T-helper 9 cell (primary cell): ENCODE results near the gene TEAD4.
A peak's percentile ranks its signal among the peaks of the same experiment; 100 is the strongest.

Experiments used
- DNase-seq: peaks from one replicate; pipeline ENCODE4 v3.0.0-alpha.2; 2020
- total RNA-seq, 2 donors: gene quantifications; one replicate each; lab custom pipeline; 2026; lab: John Stamatoyannopoulos, UW

The TEAD4 gene
- 0 reads per million in 2 donors for total RNA-seq

- no peak for DNase-seq
These were observed at the start of gene TEAD4 for GRCh38 chr12:2959192-2959504. Gene TEAD4, plus strand, starts transcription at chr12:2959397.

DNA sequence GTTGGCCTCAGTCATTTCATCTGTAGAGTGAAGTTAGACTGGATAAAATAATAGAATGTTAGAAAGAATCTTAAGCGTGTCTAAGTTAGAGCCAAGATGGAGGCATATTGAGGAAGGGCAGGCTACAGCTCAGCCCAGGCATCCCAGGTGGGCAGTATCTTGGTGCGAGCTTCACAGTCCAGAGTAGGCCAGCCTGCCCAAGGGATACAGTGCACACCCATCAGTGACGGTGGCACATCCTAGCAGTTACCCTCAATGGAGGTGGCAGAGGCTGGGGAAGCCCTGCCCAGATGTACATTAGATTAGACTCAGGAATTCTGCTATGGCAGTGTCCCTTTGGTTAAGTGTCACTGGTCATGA, 47.0 kb upstream of the TEAD4 start:
- no peak for DNase-seq

GRCh38 chr12:2919249-2919648, 39.9 kb upstream of the TEAD4 start:
- DNase-seq: no peak

GRCh38 chr12:2922329-2922728, 36.9 kb upstream of the TEAD4 start:
- no peak for DNase-seq

- DNase-seq: no peak
These were observed 36.1 kb upstream of the TEAD4 start for GRCh38 chr12:2923057-2923456.

DNA sequence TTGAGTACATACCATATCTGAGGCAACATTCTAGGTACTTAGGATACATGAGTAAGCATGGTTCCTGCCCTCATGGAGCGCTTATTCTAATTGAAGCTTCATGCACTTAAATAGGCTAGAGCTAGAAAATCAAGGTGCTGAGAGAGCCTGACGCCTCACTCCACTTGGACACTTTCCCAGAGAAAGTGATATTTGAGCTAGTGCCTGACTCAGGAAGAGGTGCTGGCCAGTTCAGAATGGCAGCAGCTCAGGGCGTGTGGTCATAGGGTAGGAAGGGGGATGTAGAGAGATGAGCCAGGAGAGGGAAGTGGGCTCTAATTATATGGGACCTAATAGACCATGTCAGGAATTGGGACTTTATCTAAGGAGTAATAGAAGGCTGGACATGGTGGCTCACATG, 35.2 kb upstream of the TEAD4 start:
- DNase-seq: no peak

DNA sequence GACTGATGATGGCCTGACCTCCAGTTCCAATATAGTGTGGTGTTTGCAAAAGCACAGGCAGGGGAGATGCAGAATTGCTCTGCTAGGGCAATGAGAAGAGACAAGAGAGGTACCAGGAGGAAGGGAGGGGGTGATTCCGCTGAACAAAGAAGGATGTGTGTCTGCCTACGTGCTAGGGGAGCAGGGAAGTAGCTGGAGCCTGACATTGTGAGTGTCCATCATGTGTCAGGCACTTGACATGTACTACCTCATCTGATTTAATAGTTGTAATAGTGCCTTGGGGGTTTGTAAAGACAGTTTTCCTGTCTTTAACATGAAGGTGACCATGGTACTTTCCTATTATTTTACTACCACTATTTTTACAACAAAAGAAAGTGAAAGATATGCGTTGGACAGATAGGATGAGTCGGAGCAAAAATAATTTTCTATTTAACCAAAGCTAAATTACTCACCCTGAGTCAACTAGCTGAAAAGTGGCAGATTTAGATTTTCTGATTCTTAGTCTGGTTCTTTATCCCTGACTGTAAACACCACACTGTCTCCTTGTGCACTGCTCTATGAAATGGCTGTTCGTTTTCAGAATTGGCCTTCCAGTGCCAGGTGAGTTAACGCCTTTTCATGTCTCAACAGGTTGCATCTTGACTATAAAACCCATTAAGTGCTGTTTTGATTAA, 33.7 kb upstream of the TEAD4 start:
- no peak for DNase-seq

GRCh38 chr12:2930865-2931264, 28.3 kb upstream of the TEAD4 start:
- no peak for DNase-seq

GRCh38 chr12:2933586-2933985, 25.6 kb upstream of the TEAD4 start:
- no peak for DNase-seq

DNA sequence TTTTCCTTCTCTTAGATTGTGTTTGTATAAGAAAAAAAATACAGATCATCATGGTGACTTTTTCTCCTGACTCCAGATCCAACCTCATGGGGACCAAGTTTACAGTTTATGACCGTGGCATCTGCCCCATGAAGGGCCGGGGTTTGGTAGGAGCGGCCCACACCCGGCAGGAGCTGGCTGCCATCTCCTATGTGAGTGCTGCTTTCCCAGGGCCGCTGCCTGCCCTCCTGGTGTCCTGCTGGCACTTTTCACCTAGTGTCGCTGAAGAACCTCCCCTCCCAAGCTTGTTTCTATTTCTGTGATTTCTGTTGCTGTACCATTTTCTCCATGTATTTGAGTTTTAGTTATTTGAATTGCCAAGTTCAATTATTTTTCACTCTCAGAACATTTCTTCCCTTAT, 24.8 kb upstream of the TEAD4 start:
- no peak for DNase-seq

- no peak for DNase-seq
These were observed 22.9 kb upstream of the TEAD4 start for GRCh38 chr12:2936301-2936700.

- no peak for DNase-seq
These were observed 21.7 kb upstream of the TEAD4 start for GRCh38 chr12:2937500-2937899.

DNA sequence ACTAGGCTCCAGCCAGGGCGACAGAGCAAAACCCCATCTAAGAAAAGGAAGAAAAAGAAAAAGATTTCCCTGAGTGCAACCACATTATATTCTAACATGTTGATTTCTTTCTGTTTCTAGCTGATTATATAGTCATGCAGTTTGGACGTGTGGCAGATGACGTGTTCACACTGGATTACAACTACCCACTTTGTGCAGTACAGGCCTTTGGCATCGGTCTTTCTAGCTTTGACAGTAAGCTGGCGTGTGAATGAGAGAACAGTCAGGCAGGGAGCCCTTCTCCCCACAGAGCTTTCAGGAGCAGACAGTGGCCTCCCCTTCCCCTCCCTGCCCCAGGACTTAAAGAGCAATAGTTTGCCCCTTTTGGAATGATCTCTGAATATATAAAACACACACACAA, 20.0 kb upstream of the TEAD4 start:
- no peak for DNase-seq

- DNase-seq: no peak
These were observed 18.6 kb upstream of the TEAD4 start for GRCh38 chr12:2940564-2940963.

DNA sequence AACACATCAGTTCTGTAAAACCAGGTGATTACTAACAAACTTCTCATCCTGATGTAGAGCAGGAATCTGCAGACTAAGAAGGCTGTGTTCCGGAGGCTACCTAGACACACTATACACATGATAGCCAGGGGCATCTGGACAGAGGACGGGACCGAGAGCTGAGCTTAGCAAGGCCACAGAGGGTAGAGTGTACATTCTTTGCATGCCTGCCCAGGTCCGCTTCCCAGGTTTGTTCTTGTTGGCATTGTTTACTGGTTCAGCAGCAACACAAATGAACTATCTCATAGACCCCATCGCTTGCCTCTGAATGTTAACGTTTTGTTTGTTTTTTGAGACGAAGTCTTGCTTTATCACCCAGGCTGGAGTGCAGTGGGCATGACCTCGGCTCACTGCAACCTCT, 17.7 kb upstream of the TEAD4 start:
- no peak for DNase-seq

DNA sequence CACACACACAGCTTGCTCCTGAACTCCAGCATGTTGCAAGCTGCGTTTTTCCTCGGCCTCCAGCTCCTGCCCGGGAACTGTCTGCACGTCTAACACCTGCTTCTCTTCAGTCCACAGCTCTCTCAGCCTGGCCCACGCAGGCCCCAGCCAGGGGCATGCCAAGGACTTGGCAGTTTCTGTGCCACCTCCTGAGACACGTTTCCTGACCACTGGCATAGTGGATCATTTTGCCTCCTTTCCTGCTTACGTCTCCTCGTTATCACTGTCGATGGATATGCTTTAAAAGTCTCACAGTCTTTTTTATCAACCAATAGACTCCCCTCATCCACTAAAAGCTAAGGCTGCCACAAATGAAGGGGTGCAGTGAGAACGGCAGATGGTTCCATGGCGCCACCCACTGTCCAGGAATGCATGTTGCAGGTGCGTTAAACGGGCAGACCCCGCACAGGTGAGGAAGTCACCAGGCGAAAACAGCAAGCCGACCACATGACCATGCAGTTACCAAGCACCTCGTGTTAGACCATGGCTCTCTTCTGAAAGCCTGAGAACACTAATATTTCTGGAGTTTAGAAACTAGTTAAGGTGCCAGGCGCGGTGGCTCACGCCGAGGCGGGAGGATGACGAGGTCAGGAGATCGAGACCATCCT, 14.7 kb upstream of the TEAD4 start:
- peak; percentile 23 for DNase-seq

- no peak for DNase-seq
These were observed 9.8 kb upstream of the TEAD4 start for GRCh38 chr12:2949411-2949810.

DNA sequence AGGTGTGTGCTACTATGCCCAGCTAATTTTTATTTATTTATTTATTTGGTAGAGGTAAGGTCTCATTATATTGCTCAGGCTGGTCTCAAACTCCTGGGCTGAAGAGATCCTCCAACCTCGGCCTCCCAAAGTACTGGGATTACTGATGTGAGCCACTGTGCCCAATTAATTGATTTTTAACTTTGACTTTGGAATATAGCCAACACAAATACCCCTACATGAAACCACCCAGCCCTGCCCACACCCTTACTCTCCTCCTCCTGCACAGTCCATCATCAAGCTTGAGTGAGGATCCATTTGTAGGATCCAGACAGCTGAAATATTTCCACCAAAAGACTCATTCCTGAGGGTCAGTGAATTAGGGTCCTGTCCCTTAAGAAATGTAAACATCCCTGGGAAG, 3.3 kb upstream of the TEAD4 start:
- no peak for DNase-seq

DNA sequence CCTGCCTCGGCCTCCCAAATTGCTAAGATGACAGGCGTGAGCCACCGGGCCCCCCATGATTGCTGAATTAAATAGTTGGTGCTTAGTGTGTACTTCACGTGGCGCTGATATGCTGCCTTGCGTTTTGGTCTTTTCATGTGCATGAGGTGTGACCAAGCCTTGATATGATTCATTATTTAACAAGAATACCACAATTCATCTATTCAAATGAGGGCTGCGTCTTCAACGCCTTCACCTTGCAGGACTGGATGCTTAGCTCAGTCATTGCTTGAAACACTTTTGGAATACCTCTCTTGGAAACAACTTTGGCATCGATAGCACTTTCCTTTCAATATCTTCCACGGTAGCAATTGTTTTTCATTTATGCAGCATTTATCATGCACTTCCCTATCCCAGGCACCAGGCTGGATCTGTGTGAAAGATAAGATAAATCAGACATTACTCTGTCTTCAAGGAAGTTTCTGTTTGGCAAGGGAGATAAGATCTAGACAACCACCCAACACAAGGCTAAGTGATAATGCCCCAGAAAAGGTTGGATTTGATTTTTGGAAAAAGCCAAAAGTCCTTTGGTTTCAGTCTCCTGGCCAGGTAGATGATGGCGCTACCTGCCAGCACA, 1.3 kb upstream of the TEAD4 start:
- no peak for DNase-seq

DNA sequence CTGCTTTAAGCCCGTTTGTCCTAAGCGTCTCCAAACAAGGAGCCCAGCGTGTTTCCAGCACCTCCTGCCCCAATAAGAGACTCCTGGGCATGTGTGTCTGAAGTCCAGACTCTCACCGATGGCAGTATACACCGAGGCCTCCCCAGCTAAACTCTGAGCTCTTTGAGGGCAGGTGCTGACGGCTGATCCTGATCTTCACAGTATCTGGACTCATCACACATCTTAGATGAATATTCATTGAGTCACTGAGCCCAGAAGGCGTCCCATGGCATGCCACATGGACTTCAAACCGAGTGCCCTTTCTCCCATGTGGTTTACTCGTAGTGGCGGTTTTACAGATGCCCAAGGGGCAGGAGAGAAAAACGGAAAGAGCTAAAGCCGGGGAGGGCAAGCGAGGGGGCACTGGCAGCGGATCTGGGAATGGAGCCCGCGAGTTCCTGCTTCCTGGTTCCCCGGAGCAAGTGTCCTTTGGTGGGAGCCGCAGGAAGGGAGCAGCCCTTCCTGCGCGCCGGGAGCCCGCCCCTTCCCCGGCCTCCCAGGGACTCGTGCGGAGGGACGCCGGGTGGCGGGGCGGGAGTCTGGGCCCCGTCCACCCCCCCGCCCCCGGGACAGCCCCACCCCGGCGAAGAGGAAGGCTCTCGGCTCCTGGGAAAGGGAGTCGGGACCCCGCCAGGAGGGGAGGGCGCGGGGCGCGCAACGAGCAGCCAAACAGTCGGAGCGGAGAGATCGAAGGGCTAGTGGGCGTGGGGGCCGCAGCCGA, 585 bp upstream of the TEAD4 start:
- no peak for DNase-seq

DNA sequence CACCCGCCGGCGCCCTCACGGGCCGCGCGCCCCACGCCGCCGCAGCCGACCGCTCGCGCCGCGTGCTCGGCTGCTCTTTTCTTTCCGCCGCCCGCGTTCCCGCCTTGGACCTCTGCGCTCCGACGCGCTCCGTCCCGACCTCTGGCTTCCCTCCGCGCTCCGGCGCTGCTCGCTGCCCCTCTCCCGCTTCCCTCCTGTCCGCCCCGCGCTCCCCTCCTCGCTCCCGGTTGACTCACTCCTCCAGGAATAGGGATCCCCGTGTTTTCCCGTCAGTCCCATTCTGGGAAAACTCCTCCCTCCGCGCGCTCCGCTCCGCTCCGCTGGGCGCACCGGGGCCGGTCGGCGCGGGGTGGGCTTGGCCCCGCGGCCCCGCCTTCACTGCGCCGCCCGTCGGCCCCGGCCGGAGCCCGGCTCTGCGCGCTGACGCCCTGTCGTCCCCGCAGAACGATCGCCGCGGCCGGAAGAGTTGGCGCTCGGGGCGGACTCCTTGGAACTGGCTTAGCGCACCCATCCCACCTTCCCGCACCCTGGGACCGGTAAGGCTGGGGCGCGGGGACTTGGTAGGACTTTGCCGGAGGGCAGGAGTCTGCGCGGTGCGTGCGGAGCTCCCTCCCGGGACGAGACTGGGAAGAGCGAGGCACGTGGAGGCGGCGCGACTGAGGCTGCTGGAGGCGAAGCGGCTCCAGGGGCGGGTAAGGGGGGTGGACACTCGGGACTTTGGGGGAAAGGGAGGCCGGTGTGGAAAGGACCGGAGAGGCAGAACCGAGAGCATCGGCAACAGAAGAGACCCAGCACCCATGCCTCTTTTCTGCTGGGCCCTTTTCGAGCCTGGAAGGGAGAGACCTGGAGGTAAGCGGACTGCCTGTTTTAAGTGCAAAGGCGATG, 550 bp downstream of the TEAD4 start:
- no peak for DNase-seq

- no peak for DNase-seq
These were observed 1.3 kb downstream of the TEAD4 start for GRCh38 chr12:2960390-2960956.
